ENCODE data around the gene FRMD3. TPM values are rescaled to one million over a fixed set of nuclear protein-coding genes. Genes with fewer than 3 reads are reported as not detected.

FRMD3 gene
- total RNA-seq, 1 experiment from 2014 or later = 2.4 TPM

GRCh38 chr9:83236029-83236696 lies 302.0 kb downstream of the FRMD3 start:
- no peak for DNase-seq (ENCODE audit: low read depth)

GRCh38 chr9:83235526-83235925 lies 302.7 kb downstream of the FRMD3 start:
- no peak for DNase-seq (ENCODE audit: low read depth)

GRCh38 chr9:83234541-83234940 lies 303.7 kb downstream of the FRMD3 start:
- no peak for DNase-seq (ENCODE audit: low read depth)

DNA sequence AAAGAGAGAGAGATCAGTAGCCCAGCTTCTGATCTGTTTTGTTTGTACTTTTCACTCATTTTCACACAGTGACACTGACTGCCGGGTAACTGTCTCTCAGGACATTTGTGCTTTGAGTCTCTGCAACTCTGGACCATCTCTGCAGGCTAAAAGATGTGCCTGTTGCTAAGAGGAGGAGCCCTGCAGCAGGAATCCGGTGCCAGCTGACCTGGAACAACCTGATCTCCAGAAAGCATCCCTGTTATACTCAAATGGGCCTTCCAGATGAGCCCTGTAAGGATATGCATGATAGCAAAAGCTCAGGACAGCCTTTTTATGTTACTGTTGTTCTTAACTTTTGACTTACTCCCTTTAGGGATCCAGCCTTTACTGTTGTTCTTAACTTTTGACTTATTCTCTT lies 304.6 kb downstream of the FRMD3 start:
- no peak for DNase-seq (ENCODE audit: low read depth)

DNA sequence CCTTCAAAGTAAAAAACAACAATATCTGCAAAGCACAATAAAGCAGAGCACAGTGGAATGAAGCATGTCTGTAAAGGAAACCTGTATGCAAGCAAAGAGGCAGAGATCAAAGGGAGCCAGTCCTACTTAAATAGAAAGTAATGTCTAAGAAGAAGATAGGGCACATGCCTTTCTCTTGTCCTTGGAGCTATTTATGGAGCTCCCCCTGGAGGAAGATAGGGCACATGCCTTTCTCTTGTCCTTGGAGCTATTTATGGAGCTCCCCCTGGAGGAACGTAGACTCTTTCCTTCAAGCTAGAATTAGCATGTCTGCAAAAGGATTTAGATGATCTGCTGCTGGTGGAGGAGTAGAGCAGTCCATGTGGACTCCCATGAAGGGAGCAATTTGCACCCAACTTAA lies 307.2 kb downstream of the FRMD3 start:
- no peak for DNase-seq (ENCODE audit: low read depth)

GRCh38 chr9:83220730-83221129 lies 317.5 kb downstream of the FRMD3 start:
- DNase-seq (ENCODE audit: low read depth) = peak; percentile 68

DNA sequence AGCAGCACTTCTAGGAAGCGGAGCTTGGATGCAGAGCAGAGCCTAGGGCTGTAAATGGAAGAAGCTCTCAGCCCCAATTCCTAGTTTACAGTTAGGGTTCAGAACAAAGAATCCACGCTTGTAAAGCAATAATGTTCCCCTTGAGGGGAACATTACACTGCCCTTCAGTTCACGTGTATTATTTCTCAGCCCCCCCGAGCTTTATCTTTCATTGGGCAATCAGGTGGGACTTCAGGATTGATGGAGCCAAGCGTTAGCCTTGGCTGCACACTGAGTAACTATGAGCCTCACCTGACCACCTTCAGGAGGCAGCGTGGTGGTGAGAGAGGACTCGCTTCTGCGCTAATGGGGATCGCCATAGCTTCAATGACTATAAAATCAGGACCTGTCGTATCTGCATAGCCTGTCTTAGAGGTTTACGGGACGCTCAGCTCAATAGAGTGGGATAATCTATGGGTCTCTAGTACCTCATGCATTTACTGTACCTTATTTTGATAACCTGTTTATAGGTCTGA lies 318.2 kb downstream of the FRMD3 start:
- no peak for DNase-seq (ENCODE audit: low read depth)

DNA sequence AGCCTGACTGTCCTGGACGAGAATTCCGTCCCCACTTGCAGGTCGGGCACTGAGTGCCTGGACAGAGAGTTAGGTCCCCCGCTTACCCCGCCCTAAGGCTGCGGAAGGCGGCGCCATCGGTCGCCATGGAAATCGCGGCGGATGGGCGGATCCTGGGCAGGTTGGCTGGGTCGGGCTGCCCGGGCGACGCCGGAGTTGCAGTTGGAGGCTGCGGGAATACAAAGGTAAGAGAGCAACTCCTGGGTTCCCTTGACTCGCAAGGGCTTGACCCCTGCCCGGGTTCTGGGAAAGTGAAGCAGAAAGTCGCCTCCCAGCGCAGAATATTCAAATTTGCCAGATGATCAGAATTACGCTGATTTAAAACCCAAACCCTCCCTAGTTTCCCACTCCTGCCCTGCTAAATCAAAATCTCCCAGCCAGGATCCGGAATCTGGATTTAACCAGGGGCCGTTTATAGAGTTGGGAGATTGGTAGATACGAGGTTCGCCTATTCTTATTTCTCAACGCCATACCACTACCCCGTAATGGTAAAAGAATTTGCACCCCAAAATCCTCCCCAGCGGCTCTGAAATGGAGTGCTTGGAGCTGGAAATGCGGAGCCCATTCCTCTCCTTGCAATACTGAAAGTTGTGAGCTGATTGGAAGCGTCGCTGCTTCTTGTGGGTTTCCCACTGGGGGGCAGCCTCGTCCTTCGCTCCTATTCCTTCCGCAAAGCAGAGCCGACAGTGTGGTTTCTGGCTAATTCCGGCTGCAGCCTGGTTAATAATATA lies 318.9 kb downstream of the FRMD3 start:
- DNase-seq (ENCODE audit: low read depth) = peak; percentile 71

GRCh38 chr9:83218411-83219090 lies 319.6 kb downstream of the FRMD3 start:
- DNase-seq (ENCODE audit: low read depth) = no peak

DNA sequence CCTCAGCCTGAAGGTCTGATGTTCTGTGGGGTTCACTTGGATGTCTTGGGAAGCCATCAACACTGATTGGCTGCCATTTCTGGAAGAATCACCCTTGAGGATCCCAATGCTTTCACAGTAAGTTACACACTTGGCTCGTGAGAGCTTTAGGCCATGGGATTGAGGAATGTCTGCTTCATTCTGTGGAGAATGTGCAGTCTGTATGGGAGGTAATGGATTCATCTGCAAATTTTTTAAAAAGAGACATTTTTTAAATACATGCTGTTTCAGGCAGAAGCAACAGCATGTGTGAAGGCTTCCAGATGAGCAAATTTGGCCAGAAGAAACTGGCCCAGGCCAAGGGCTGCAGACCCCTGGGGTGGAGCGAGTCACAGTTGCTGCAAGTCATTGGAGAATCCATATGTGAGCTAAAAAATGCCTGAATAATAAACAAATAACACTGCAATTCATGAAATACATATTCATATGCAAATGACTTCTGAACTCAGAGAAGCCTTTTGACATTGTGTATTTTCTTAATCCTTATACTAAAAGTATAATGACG lies 328.9 kb downstream of the FRMD3 start:
- no peak for DNase-seq (ENCODE audit: low read depth)

- no peak for DNase-seq (ENCODE audit: low read depth)
These were observed 329.9 kb downstream of the FRMD3 start for GRCh38 chr9:83208065-83208850.

- no peak for DNase-seq (ENCODE audit: low read depth)
These were observed 334.2 kb downstream of the FRMD3 start for GRCh38 chr9:83204047-83204446.

- DNase-seq (ENCODE audit: low read depth) = no peak
These were observed 337.7 kb downstream of the FRMD3 start for GRCh38 chr9:83200531-83200930.

DNA sequence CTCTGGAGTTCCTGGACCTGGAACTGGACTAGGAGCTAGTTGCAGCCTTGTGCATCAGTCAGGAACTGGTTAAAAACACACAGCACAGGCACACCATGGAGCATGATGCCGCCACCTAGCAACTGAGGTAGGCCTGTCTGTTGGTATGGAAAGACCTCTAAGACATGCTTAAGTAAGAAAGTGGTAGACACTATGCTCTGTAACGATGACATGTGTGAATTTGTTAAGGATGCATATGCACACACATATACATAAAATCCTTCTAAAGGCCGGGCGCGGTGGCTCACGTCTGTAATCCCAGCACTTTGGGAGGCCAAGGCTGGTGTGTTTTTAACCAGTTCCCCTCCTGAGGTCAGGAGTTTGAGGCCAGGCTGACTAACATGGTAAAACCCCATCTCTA lies 338.4 kb downstream of the FRMD3 start:
- no peak for DNase-seq (ENCODE audit: low read depth)

DNA sequence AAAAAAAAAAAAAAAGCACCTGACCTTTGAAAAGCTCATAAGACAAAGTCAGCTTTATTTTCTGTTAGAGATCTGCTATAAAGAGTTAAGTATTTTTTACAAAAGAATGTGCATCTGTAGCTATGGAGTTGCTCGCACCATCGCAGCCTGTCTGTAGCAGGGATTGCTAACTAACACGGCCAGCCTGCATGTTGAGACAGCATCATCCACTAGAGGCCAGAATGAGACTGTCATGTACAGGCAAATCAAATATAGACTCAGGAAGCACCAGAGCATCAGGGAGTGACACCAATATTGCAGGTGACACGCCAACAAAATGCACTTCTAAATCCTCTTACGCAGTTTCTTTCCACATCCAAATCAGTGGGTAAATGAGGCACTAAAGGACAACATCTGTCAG lies 339.0 kb downstream of the FRMD3 start:
- peak; percentile 35 for DNase-seq (ENCODE audit: low read depth)

- no peak for DNase-seq (ENCODE audit: low read depth)
These were observed 339.8 kb downstream of the FRMD3 start for GRCh38 chr9:83198371-83198770.

GRCh38 chr9:83197591-83197990 lies 340.6 kb downstream of the FRMD3 start:
- DNase-seq (ENCODE audit: low read depth) = no peak

GRCh38 chr9:83196946-83197345 lies 341.3 kb downstream of the FRMD3 start:
- peak; percentile 11 for DNase-seq (ENCODE audit: low read depth)
